H9 (cell line): ENCODE results near the gene POU1F1. TPM values are rescaled to one million over a fixed set of nuclear protein-coding genes. Genes with fewer than 3 reads are reported as not detected.

ENCODE experiments used
- DNase-seq: peaks from one replicate; pipeline ENCODE4 v3.0.0-alpha.2; 2017
- H2AFZ ChIP-seq: one replicate; pipeline ENCODE4 v1.6.1; 2013; ENCODE audit warnings: mild to moderate bottlenecking, low read length, control low read depth, moderate library complexity
- H2AK5ac ChIP-seq: 2 replicates; pipeline ENCODE4 v1.6.1; 2013; ENCODE audit warnings: low read length, control low read depth, mixed read lengths; ENCODE audit not compliant: insufficient read length
- H2BK120ac ChIP-seq: one replicate; pipeline ENCODE4 v1.6.1; 2013; ENCODE audit warnings: low read depth, mild to moderate bottlenecking, low read length, control low read depth, inconsistent platforms; ENCODE audit not compliant: poor library complexity, severe bottlenecking
- H2BK12ac ChIP-seq: 2 replicates; pipeline ENCODE4 v1.6.1; 2013; ENCODE audit warnings: low read length, control low read depth, mixed read lengths, low read depth; ENCODE audit not compliant: insufficient read length
- H2BK15ac ChIP-seq: 2 replicates; pipeline ENCODE4 v1.6.1; 2013; ENCODE audit warnings: low read depth, low read length, control low read depth
- H2BK20ac ChIP-seq: one replicate; pipeline ENCODE4 v1.6.1; 2013; ENCODE audit warnings: low read depth, mild to moderate bottlenecking, low read length, control low read depth, inconsistent platforms; ENCODE audit not compliant: poor library complexity, severe bottlenecking
- H2BK5ac ChIP-seq: 2 replicates; pipeline ENCODE4 v1.6.1; 2013; ENCODE audit warnings: low read length, control low read depth, mixed read lengths; ENCODE audit not compliant: insufficient read length
- H3K14ac ChIP-seq: 2 replicates; pipeline ENCODE4 v1.6.1; 2013; ENCODE audit warnings: low read length, control low read depth; ENCODE audit not compliant: insufficient read depth
- H3K18ac ChIP-seq: 2 replicates; pipeline ENCODE4 v1.6.1; 2013; ENCODE audit warnings: low read depth, mild to moderate bottlenecking, mixed read lengths, low read length, control low read depth; ENCODE audit not compliant: insufficient read length
- H3K23ac ChIP-seq: 2 replicates; pipeline ENCODE4 v1.6.1; 2013; ENCODE audit warnings: low read length, control low read depth, mixed read lengths, low read depth; ENCODE audit not compliant: insufficient read length
- H3K23me2 ChIP-seq: 2 replicates; pipeline ENCODE4 v1.6.1; 2013; ENCODE audit warnings: low read depth, mild to moderate bottlenecking, mixed read lengths, low read length, control low read depth; ENCODE audit not compliant: insufficient read length, poor library complexity, severe bottlenecking
- H3K27ac ChIP-seq: 2 replicates; pipeline ENCODE4 v1.5.1; 2013; ENCODE audit warnings: low read length, control low read depth, mixed read lengths, low read depth; ENCODE audit not compliant: insufficient read length
- H3K27me3 ChIP-seq: 2 replicates; pipeline ENCODE4 v1.6.1; 2013; ENCODE audit warnings: low read length, control low read depth, inconsistent platforms; ENCODE audit not compliant: insufficient read depth
- H3K4ac ChIP-seq: 2 replicates; pipeline ENCODE4 v1.6.1; 2013; ENCODE audit warnings: low read depth, mild to moderate bottlenecking, control low read depth, inconsistent platforms, low read length, moderate library complexity
- H3K4me1 ChIP-seq: 2 replicates; pipeline ENCODE4 v1.6.1; 2013; ENCODE audit warnings: low read length, control low read depth, inconsistent platforms; ENCODE audit not compliant: insufficient read depth
- H3K4me2 ChIP-seq: 2 replicates; pipeline ENCODE4 v1.6.1; 2013; ENCODE audit warnings: low read length, control low read depth, mixed read lengths; ENCODE audit not compliant: insufficient read length, insufficient read depth
- H3K56ac ChIP-seq: 2 replicates; pipeline ENCODE4 v1.6.1; 2013; ENCODE audit warnings: low read depth, mild to moderate bottlenecking, mixed read lengths, low read length, control low read depth; ENCODE audit not compliant: insufficient read length
- H3K79me1 ChIP-seq: 2 replicates; pipeline ENCODE4 v1.6.1; 2013; ENCODE audit warnings: low read depth, mild to moderate bottlenecking, moderate library complexity, low read length, control low read depth, inconsistent platforms; ENCODE audit not compliant: insufficient read depth, poor library complexity, severe bottlenecking
- H3K79me2 ChIP-seq: 2 replicates; pipeline ENCODE4 v1.6.1; 2013; ENCODE audit warnings: low read length, control low read depth, inconsistent platforms; ENCODE audit not compliant: insufficient read depth
- H3K9ac ChIP-seq: 2 replicates; pipeline ENCODE4 v1.6.1; 2013; ENCODE audit warnings: low read length, control low read depth, mixed read lengths; ENCODE audit not compliant: insufficient read length; ENCODE audit errors: extremely low read depth
- H3K9me3 ChIP-seq: one replicate; pipeline ENCODE4 v1.6.1; 2013; ENCODE audit warnings: low read depth, low read length, inconsistent platforms; ENCODE audit not compliant: control insufficient read depth
- H3T11ph ChIP-seq: one replicate; pipeline ENCODE4 v1.6.1; 2013; ENCODE audit warnings: mild to moderate bottlenecking, low read length, control low read depth, inconsistent platforms
- H4K20me1 ChIP-seq: one replicate; pipeline ENCODE4 v1.6.1; 2013; ENCODE audit not compliant: control insufficient read depth, insufficient read length, insufficient read depth
- H4K5ac ChIP-seq: 2 replicates; pipeline ENCODE4 v1.6.1; 2013; ENCODE audit warnings: low read depth, mild to moderate bottlenecking, mixed read lengths, low read length, control low read depth; ENCODE audit not compliant: insufficient read length
- H4K8ac ChIP-seq: replicated peaks from 2 replicates; pipeline ENCODE4 v1.6.1; 2013; ENCODE audit warnings: low read length, control low read depth, mixed read lengths, low read depth; ENCODE audit not compliant: insufficient read length
- H4K91ac ChIP-seq: 2 replicates; pipeline ENCODE4 v1.6.1; 2013; ENCODE audit warnings: low read depth, mild to moderate bottlenecking, moderate library complexity, mixed read lengths, low read length, control low read depth; ENCODE audit not compliant: insufficient read length
- H3K27ac Mint-ChIP-seq, 3 experiments: 2 replicates in 2 of 3; 3 replicates in 1 of 3; pipeline ENCODE4 v1.8.0; 2020 to 2021; ENCODE audit warnings: mixed read lengths in 3 of 3, mild to moderate bottlenecking in 1 of 3, moderate library complexity in 1 of 3
- H3K27me3 Mint-ChIP-seq: 2 replicates; pipeline ENCODE4 v1.8.0; 2021; ENCODE audit warnings: low read depth, mild to moderate bottlenecking, moderate library complexity, mixed read lengths
- H3K36me3 Mint-ChIP-seq, 3 experiments: 2 replicates in 2 of 3; 3 replicates in 1 of 3; pipeline ENCODE4 v1.8.0; 2020 to 2021; ENCODE audit warnings: low read depth in 3 of 3, mixed read lengths in 3 of 3; ENCODE audit not compliant: insufficient read depth in 1 of 3
- H3K4me1 Mint-ChIP-seq, 2 experiments: 2 replicates each; pipeline ENCODE4 v1.8.0; 2020; ENCODE audit warnings: mixed read lengths in 2 of 2
- H3K4me3 Mint-ChIP-seq, 2 experiments: 2 replicates in 1 of 2; 3 replicates in 1 of 2; pipeline ENCODE4 v1.8.0; 2020 to 2021; ENCODE audit warnings: mild to moderate bottlenecking in 2 of 2, mixed read lengths in 2 of 2, moderate library complexity in 1 of 2
- H3K9me3 Mint-ChIP-seq, 2 experiments: 2 replicates in 1 of 2; 3 replicates in 1 of 2; pipeline ENCODE4 v1.8.0; 2020; ENCODE audit warnings: mild to moderate bottlenecking in 2 of 2, mixed read lengths in 2 of 2, moderate library complexity in 1 of 2
- CTCF ChIP-seq: fragments of 200-600 bp; sonication (generic); conservative IDR thresholded peaks from 3 replicates; pipeline ENCODE4 v1.8.0; 2021; ENCODE audit warnings: antibody characterized with exemption, mild to moderate bottlenecking
- WGBS: extraction: QIAGEN DNeasy Blood & Tissue Kit; methylation state at CpG from one replicate; pipeline ENCODE4 v1.1.7; 2013; ENCODE audit warnings: missing lambda C conversion rate, low lambda C conversion rate, mixed read lengths; ENCODE audit not compliant: insufficient read length; ENCODE audit errors: extremely low coverage; 5-methylcytosine and 5-hydroxymethylcytosine counted together
- total RNA-seq: library from RNA; stranded (reverse); gene quantifications from 2 replicates; pipeline ENCODE4 v1.2.1, GENCODE V29; 2021

POU1F1 gene
- total RNA-seq, 1 experiment from 2014 or later, result not detected

- Histone ChIP-seq H3K14ac (no peak overlapping the region), H3K23ac (no peak overlapping the region), H3K56ac (no peak overlapping the region), H4K20me1 (no peaks in the 10 kb centered on the region), H3K4me2 (no peak overlapping the region), H3K9ac (no peak overlapping the region), H2BK15ac (no peak overlapping the region), H3K4me1 (no peaks in the 10 kb centered on the region), H3K27me3 (no peaks in the 10 kb centered on the region), H3K9me3 (no peaks in the 10 kb centered on the region), H4K8ac (no peak overlapping the region), H4K5ac (no peak overlapping the region), H2AK5ac (no peak overlapping the region), H2BK20ac (no peak overlapping the region), H4K91ac (no peak overlapping the region), H3K23me2 (no peaks in the 10 kb centered on the region), H2BK5ac (no peak overlapping the region), H3K79me2 (no peaks in the 10 kb centered on the region), H2AFZ (no peak overlapping the region), H3K79me1 (no peaks in the 10 kb centered on the region), H3K18ac (no peak overlapping the region), H3T11ph (no peak overlapping the region), H3K4ac (no peak overlapping the region), H2BK120ac (no peak overlapping the region), H3K27ac (no peak overlapping the region), H2BK12ac (no peak overlapping the region)
- no peak for TF ChIP-seq CTCF
- DNase-seq, result no peak
- Mint-ChIP-seq H3K4me3 (no peak overlapping the region), H3K9me3 (peaks cover 2 to 7% of the 10 kb centered on the region in 2 experiments; a peak in 4 of 5 replicates), H3K27ac (no peak overlapping the region), H3K4me1 (peaks cover 0 to 7% of the 10 kb centered on the region in 2 experiments; a peak in 2 of 4 replicates), H3K27me3 (no peaks in the 10 kb centered on the region), H3K36me3 (0 out of 7 replicates have a peak, but pooled peaks cover 0 to 1% (median 0%) of the 10 kb centered on the region in 3 experiments)
- WGBS, result no CpG with 5 or more reads among the region's 2 CpGs
These were observed 42.2 kb upstream of the POU1F1 start for GRCh38 chr3:87318617-87319021.
